ENCODE data around the gene IRGM. TPM values are rescaled to one million over a fixed set of nuclear protein-coding genes. Genes with fewer than 3 reads are reported as not detected.
"Not testable (repeated sequence)": the region's sequence is repeated elsewhere in the genome, so short reads cannot be mapped to it uniquely, and the experiment has no call there.

The IRGM gene
- total and polyA plus RNA-seq, 4 donors = 0.25 TPM; not detected in 3

DNA sequence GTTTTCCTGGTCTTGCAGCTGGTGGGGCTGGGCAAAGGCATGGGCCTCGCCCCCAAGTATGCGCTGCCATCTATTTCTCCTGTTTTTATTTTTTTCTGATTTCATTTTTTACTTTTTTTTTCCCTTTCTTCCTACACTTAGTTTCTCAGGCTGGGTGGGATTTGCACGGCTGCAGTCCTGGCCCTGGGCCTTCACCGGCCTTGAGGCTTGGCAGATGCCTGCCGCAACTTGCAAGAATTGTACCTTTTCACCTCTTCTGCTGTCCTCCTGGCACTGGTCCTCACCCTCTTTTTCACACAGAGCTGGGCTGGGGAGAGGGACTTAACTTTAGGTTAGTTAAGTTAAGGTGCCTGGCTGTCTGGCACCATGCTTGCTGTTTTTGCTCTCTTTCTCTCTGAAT, 10.3 kb upstream of the IRGM start:
- Histone ChIP-seq H3K4me3 (no peak overlapping the region), H3K27me3 (ENCODE audit: control insufficient read depth in 3 of 3, insufficient read depth in 3 of 3, low read length in 2 of 3) (no peaks in the 10 kb centered on the region), H3K9ac (ENCODE audit: insufficient read depth in 1 of 2, low read length in 2 of 2) (no peak overlapping the region), H3K27ac (ENCODE audit: low read depth in 1 of 2, low read length in 1 of 2) (no peak overlapping the region), H3K9me3 (ENCODE audit: control insufficient read depth in 4 of 4, insufficient read depth in 3 of 4, low read length in 3 of 4) (peaks cover 0 to 6% (median 0%) of the 10 kb centered on the region in 4 donors), H3K36me3 (ENCODE audit: control insufficient read depth in 4 of 4, insufficient read depth in 4 of 4, low read length in 4 of 4) (no peaks in the 10 kb centered on the region), H3K4me1 (ENCODE audit: control insufficient read depth in 5 of 5, insufficient read depth in 5 of 5, low read length in 5 of 5) (no peaks in the 10 kb centered on the region)
- DNase-seq (no peak), ATAC-seq (ENCODE audit: insufficient read depth, low FRiP score) (no peak)
- WGBS, 2 donors = 90 to 95% methylated on average over 5 of the region's 5 CpGs
- TF ChIP-seq, protein P1, sequence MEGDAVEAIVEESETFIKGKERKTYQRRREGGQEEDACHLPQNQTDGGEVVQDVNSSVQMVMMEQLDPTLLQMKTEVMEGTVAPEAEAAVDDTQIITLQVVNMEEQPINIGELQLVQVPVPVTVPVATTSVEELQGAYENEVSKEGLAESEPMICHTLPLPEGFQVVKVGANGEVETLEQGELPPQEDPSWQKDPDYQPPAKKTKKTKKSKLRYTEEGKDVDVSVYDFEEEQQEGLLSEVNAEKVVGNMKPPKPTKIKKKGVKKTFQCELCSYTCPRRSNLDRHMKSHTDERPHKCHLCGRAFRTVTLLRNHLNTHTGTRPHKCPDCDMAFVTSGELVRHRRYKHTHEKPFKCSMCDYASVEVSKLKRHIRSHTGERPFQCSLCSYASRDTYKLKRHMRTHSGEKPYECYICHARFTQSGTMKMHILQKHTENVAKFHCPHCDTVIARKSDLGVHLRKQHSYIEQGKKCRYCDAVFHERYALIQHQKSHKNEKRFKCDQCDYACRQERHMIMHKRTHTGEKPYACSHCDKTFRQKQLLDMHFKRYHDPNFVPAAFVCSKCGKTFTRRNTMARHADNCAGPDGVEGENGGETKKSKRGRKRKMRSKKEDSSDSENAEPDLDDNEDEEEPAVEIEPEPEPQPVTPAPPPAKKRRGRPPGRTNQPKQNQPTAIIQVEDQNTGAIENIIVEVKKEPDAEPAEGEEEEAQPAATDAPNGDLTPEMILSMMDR (IDR thresholded peaks at IDR 0.05; ENCODE audit: control extremely low read depth, extremely low read depth) = no peak

DNA sequence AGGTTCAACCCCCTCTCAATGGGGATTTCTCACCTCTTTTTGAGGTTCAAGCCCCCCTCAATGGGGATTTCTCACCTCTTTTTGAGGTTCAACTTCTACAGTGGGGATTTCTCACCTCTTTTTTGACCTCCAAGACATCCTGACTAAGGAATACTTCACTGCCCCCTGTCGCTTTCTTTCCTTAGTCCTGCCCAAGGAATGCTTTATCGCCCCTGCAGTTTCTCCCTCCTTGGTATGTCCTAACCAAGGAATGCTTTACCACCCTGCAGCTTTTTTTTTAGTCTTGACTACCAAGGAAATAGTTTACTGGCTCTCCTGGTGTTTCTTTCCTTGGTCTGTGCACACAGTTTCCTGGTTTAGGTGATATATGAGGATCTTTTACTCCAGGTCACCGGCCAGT, 9.6 kb upstream of the IRGM start:
- no peak overlapping the region for H3K9ac ChIP-seq (ENCODE audit: insufficient read depth in 1 of 2, low read length in 2 of 2)
- 87 to 97% methylated on average over 3 of the region's 3 CpGs for WGBS, 2 donors
- ATAC-seq (ENCODE audit: insufficient read depth, low FRiP score) = no peak
- peaks cover 0 to 6% (median 0%) of the 10 kb centered on the region in 4 donors for H3K9me3 ChIP-seq (ENCODE audit: control insufficient read depth in 4 of 4, insufficient read depth in 3 of 4, low read length in 3 of 4)
- no peak overlapping the region for H3K4me3 ChIP-seq
- no peaks in the 10 kb centered on the region for H3K27me3 ChIP-seq (ENCODE audit: control insufficient read depth in 3 of 3, insufficient read depth in 3 of 3, low read length in 2 of 3)
- no peak for DNase-seq
- TF ChIP-seq, protein P1 (IDR thresholded peaks at IDR 0.05; ENCODE audit: control extremely low read depth, extremely low read depth) = no peak
- H3K36me3 ChIP-seq (ENCODE audit: control insufficient read depth in 4 of 4, insufficient read depth in 4 of 4, low read length in 4 of 4) = no peaks in the 10 kb centered on the region
- no peak overlapping the region for H3K27ac ChIP-seq (ENCODE audit: low read depth in 1 of 2, low read length in 1 of 2)
- H3K4me1 ChIP-seq (ENCODE audit: control insufficient read depth in 5 of 5, insufficient read depth in 5 of 5, low read length in 5 of 5) = no peaks in the 10 kb centered on the region

DNA sequence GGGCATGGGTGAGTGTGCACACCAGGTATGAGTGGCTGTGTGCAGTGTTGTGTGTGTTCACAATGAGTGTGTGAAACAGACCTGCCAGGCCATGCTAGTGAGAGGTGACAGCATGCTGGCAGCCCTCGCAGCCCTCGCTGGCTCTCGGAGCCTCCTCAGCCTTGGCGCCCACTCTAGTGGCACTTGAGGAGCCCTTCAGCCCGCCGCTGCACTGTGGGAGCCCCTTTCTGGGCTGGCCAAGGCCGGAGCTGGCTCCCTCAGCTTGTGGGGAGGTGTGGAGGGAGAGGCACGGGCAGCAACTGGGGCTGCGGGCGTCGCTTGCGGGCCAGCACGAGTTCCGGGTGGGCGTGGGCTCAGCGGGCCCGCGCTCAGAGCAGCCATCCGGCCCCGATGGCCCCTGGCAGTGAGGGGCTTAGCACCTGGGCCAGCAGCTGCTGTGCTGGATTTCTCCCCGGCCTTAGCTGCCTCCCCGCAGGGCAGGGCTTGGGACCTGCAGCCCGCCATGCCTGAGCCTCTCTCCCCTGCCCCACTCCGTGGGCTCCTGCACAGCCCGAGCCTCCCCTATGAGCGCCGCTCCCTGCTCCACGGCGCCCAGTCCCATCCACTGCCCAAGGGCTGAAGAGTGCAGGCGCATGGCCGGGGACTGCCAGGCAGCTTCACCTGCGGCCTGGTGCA, 999 bp upstream of the IRGM start:
- H3K4me3 ChIP-seq; ATAC-seq (ENCODE audit: insufficient read depth, low FRiP score); H3K9me3 ChIP-seq (ENCODE audit: control insufficient read depth in 4 of 4, insufficient read depth in 3 of 4, low read length in 3 of 4); H3K4me1 ChIP-seq (ENCODE audit: control insufficient read depth in 5 of 5, insufficient read depth in 5 of 5, low read length in 5 of 5); H3K27me3 ChIP-seq (ENCODE audit: control insufficient read depth in 3 of 3, insufficient read depth in 3 of 3, low read length in 2 of 3); H3K9ac ChIP-seq (ENCODE audit: insufficient read depth in 1 of 2, low read length in 2 of 2); H3K36me3 ChIP-seq (ENCODE audit: control insufficient read depth in 4 of 4, insufficient read depth in 4 of 4, low read length in 4 of 4); H3K27ac ChIP-seq (ENCODE audit: low read depth in 1 of 2, low read length in 1 of 2); DNase-seq: not testable (repeated sequence)
- WGBS, 2 donors = 87 to 90% methylated on average over 23 to 32 of the region's 32 CpGs

DNA sequence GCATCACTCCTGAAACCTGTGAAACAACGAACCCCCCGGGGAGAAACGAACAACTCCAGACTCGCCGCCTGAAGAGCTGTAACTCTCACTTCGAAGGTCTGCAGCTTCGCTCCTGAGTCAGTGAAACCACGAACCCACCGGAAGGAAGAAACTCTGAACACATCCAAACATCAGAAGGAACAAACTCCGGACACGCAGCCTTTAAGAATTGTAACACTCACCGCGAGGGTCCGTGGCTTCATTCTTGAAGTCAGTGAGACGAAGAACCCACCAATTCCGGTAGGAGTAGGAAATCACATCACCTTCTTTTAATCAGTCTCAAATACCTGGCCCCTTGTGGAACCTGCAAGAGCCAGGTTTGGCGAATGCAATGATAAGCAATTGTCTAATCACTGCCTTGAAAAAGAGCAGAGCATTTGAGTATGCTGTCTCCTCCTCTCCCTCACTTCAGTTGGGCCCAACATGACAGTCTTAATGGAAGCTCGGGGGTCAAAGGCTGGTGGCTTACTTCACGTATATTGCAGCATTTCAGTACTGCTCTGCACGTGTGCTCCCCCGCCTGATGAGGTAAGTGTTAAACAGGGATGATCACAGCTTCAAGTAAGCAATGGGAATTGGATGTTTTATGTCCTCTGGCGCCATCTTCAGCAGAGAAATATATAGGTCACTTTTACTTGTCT, 473 bp downstream of the IRGM start:
- H3K4me1 ChIP-seq (ENCODE audit: control insufficient read depth in 5 of 5, insufficient read depth in 5 of 5, low read length in 5 of 5) = no peaks in the 10 kb centered on the region
- TF ChIP-seq, protein P1 (IDR thresholded peaks at IDR 0.05; ENCODE audit: control extremely low read depth, extremely low read depth) = peak; percentile 74
- H3K36me3 ChIP-seq (ENCODE audit: control insufficient read depth in 4 of 4, insufficient read depth in 4 of 4, low read length in 4 of 4) = no peaks in the 10 kb centered on the region
- peak; percentile 93 for ATAC-seq (ENCODE audit: insufficient read depth, low FRiP score)
- no peak overlapping the region for H3K9ac ChIP-seq (ENCODE audit: insufficient read depth in 1 of 2, low read length in 2 of 2)
- no peaks in the 10 kb centered on the region for H3K27me3 ChIP-seq (ENCODE audit: control insufficient read depth in 3 of 3, insufficient read depth in 3 of 3, low read length in 2 of 3)
- no peak overlapping the region for H3K4me3 ChIP-seq
- H3K27ac ChIP-seq (ENCODE audit: low read depth in 1 of 2, low read length in 1 of 2) = no peak overlapping the region
- 42 to 48% methylated on average over 22 of the region's 22 CpGs for WGBS, 2 donors
- peak; percentile 61 to 93 (median 91) for DNase-seq
- H3K9me3 ChIP-seq (ENCODE audit: control insufficient read depth in 4 of 4, insufficient read depth in 3 of 4, low read length in 3 of 4) = peaks cover 0 to 4% (median 0%) of the 10 kb centered on the region in 4 donors

All from lung (tissue), 12 donors.